Measurements from ENCODE around the gene HS6ST3. TPM values are rescaled to one million over a fixed set of nuclear protein-coding genes. Genes with fewer than 3 reads are reported as not detected.

HS6ST3 gene
- total RNA-seq, 2 experiments from 2014 or later, result not detected

DNA sequence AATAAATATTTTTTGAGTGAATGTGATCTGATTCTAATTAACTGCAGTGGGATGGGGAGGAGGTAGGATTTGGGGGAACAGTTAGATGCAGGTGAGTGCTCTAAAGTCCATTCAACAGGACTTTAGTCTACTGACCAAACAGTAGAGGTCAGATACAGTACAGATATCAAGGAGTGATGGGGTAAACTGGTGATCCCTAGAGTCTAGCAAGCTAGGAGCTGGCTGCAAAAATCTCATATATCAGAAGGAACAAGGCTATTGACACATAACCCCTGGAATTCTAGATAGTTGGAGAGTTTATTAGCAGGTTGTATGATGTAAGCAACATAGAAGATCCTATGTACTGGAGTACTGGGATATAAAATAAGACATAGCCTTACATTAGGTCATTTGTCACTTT is 131.6 kb downstream of the HS6ST3 start:
- Mint-ChIP-seq H3K36me3 (ENCODE audit: low read depth) (no peaks in the 10 kb centered on the region), H3K27me3 (ENCODE audit: low read depth) (no peaks in the 10 kb centered on the region), H3K4me3 (no peak overlapping the region), H3K27ac (no peak overlapping the region), H3K4me1 (ENCODE audit: low read depth) (no peaks in the 10 kb centered on the region), H3K9me3 (ENCODE audit: insufficient read depth) (no peaks in the 10 kb centered on the region)
- DNase-seq (no peak), ATAC-seq (no peak)
- ChIA-PET CTCF (no interaction called here), POLR2A (no interaction called here)

GRCh38 chr13:96223231-96223630 is 133.3 kb downstream of the HS6ST3 start:
- Mint-ChIP-seq H3K27me3 (ENCODE audit: low read depth) (no peaks in the 10 kb centered on the region), H3K4me3 (no peak overlapping the region), H3K4me1 (ENCODE audit: low read depth) (no peaks in the 10 kb centered on the region), H3K9me3 (ENCODE audit: insufficient read depth) (no peaks in the 10 kb centered on the region), H3K36me3 (ENCODE audit: low read depth) (no peaks in the 10 kb centered on the region), H3K27ac (no peak overlapping the region)
- DNase-seq, result no peak
- POLR2A ChIA-PET, result no interaction called here
- no peak for ATAC-seq
- CTCF ChIA-PET, result no interaction called here

- H3K27ac Mint-ChIP-seq, result no peak overlapping the region
- ATAC-seq, result no peak
- H3K4me1 Mint-ChIP-seq (ENCODE audit: low read depth), result no peaks in the 10 kb centered on the region
- POLR2A ChIA-PET, result no interaction called here
- DNase-seq, result no peak
- H3K36me3 Mint-ChIP-seq (ENCODE audit: low read depth), result no peaks in the 10 kb centered on the region
- no peaks in the 10 kb centered on the region for H3K27me3 Mint-ChIP-seq (ENCODE audit: low read depth)
- no peaks in the 10 kb centered on the region for H3K9me3 Mint-ChIP-seq (ENCODE audit: insufficient read depth)
- no peak overlapping the region for H3K4me3 Mint-ChIP-seq
- CTCF ChIA-PET, result no interaction called here
Measured at GRCh38 chr13:96229356-96229755, 139.4 kb downstream of the HS6ST3 start.

DNA sequence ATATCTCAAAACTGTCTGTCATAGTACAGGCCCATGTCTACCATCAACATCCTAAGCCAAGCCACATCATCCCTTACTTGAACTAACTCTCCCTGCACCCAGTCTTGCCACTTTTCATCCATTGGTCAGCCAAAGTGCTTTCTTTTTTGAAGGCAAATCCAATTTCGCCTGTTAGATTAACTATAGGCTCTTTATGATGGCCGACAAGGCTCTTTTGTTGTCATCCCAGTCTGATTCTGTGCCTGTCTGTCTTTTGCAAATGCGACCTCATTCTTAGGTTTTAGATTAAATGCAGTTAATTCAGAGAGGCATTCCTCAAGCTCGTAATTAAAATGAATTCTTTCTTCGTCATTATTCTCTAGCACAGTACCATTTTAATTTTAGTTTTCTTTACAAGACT is 148.3 kb downstream of the HS6ST3 start:
- H3K9me3 Mint-ChIP-seq (ENCODE audit: insufficient read depth), result no peaks in the 10 kb centered on the region
- no peak for ATAC-seq
- CTCF ChIA-PET, result no interaction called here
- DNase-seq, result no peak
- no peak overlapping the region for H3K4me3 Mint-ChIP-seq
- H3K27me3 Mint-ChIP-seq (ENCODE audit: low read depth), result no peaks in the 10 kb centered on the region
- POLR2A ChIA-PET, result no interaction called here
- H3K4me1 Mint-ChIP-seq (ENCODE audit: low read depth), result no peaks in the 10 kb centered on the region
- H3K36me3 Mint-ChIP-seq (ENCODE audit: low read depth), result no peaks in the 10 kb centered on the region
- no peak overlapping the region for H3K27ac Mint-ChIP-seq

GRCh38 chr13:96238861-96239260 is 149.0 kb downstream of the HS6ST3 start:
- ChIA-PET POLR2A (no interaction called here), CTCF (no interaction called here)
- ATAC-seq (no peak), DNase-seq (no peak)
- no peak overlapping the region for H3K4me3 Mint-ChIP-seq
- no peak overlapping the region for H3K27ac Mint-ChIP-seq
- H3K9me3 Mint-ChIP-seq (ENCODE audit: insufficient read depth), result no peaks in the 10 kb centered on the region
- no peaks in the 10 kb centered on the region for H3K36me3 Mint-ChIP-seq (ENCODE audit: low read depth)
- H3K27me3 Mint-ChIP-seq (ENCODE audit: low read depth), result no peaks in the 10 kb centered on the region
- no peaks in the 10 kb centered on the region for H3K4me1 Mint-ChIP-seq (ENCODE audit: low read depth)

GRCh38 chr13:96243376-96243775 is 153.5 kb downstream of the HS6ST3 start:
- CTCF ChIA-PET, result no interaction called here
- DNase-seq, result no peak
- no peak overlapping the region for H3K4me3 Mint-ChIP-seq
- no peaks in the 10 kb centered on the region for H3K27me3 Mint-ChIP-seq (ENCODE audit: low read depth)
- no peak overlapping the region for H3K27ac Mint-ChIP-seq
- no peaks in the 10 kb centered on the region for H3K36me3 Mint-ChIP-seq (ENCODE audit: low read depth)
- H3K9me3 Mint-ChIP-seq (ENCODE audit: insufficient read depth), result peaks cover 7% of the 10 kb centered on the region
- no peaks in the 10 kb centered on the region for H3K4me1 Mint-ChIP-seq (ENCODE audit: low read depth)
- POLR2A ChIA-PET, result no interaction called here
- no peak for ATAC-seq

GRCh38 chr13:96248103-96248502 is 158.2 kb downstream of the HS6ST3 start:
- ATAC-seq, result no peak
- no peak for DNase-seq
- Mint-ChIP-seq H3K4me1 (ENCODE audit: low read depth) (no peaks in the 10 kb centered on the region), H3K27ac (no peak overlapping the region), H3K4me3 (no peak overlapping the region), H3K9me3 (ENCODE audit: insufficient read depth) (peaks cover 12% of the 10 kb centered on the region), H3K36me3 (ENCODE audit: low read depth) (no peaks in the 10 kb centered on the region), H3K27me3 (ENCODE audit: low read depth) (no peaks in the 10 kb centered on the region)
- ChIA-PET CTCF (no interaction called here), POLR2A (no interaction called here)

GRCh38 chr13:96248996-96249395 is 159.1 kb downstream of the HS6ST3 start:
- no peaks in the 10 kb centered on the region for H3K36me3 Mint-ChIP-seq (ENCODE audit: low read depth)
- H3K4me3 Mint-ChIP-seq, result no peak overlapping the region
- H3K27me3 Mint-ChIP-seq (ENCODE audit: low read depth), result no peaks in the 10 kb centered on the region
- no peaks in the 10 kb centered on the region for H3K4me1 Mint-ChIP-seq (ENCODE audit: low read depth)
- no peak for ATAC-seq
- DNase-seq, result no peak
- CTCF ChIA-PET, result no interaction called here
- POLR2A ChIA-PET, result no interaction called here
- H3K27ac Mint-ChIP-seq, result no peak overlapping the region
- H3K9me3 Mint-ChIP-seq (ENCODE audit: insufficient read depth), result peaks cover 18% of the 10 kb centered on the region

- no peak for DNase-seq
- Mint-ChIP-seq H3K4me1 (ENCODE audit: low read depth) (no peaks in the 10 kb centered on the region), H3K27ac (no peak overlapping the region), H3K36me3 (ENCODE audit: low read depth) (no peaks in the 10 kb centered on the region), H3K9me3 (ENCODE audit: insufficient read depth) (peaks cover 11% of the 10 kb centered on the region), H3K27me3 (ENCODE audit: low read depth) (no peaks in the 10 kb centered on the region), H3K4me3 (no peak overlapping the region)
- ATAC-seq, result no peak
- POLR2A ChIA-PET, result no interaction called here
- CTCF ChIA-PET, result no interaction called here
Measured at GRCh38 chr13:96252903-96253302, 163.0 kb downstream of the HS6ST3 start.

GRCh38 chr13:96273196-96273595 is 183.3 kb downstream of the HS6ST3 start:
- ATAC-seq (no peak), DNase-seq (no peak)
- Mint-ChIP-seq H3K36me3 (ENCODE audit: low read depth) (no peaks in the 10 kb centered on the region), H3K4me1 (ENCODE audit: low read depth) (no peaks in the 10 kb centered on the region), H3K27ac (no peak overlapping the region), H3K4me3 (no peak overlapping the region), H3K9me3 (ENCODE audit: insufficient read depth) (no peaks in the 10 kb centered on the region), H3K27me3 (ENCODE audit: low read depth) (no peaks in the 10 kb centered on the region)
- ChIA-PET CTCF (no interaction called here), POLR2A (no interaction called here)

DNA sequence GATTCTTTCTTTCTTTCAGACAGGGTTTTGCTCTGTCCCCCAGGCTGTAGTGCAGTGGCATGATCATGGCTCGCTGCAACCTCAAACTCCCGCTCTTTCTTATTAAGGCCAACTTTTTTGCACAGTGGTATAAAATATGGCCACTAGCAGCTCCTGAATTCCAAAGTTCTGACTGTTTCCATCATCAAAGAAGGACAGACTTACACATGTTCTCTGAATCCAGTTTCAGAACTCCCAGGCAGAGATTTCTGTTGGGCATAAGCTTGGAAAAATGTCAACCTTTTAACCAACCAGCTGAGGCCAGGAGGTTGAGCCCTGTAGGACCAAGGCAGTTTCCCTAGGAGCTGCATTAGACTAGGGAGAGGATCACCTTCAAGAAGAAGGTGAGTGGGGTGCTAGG is 184.1 kb downstream of the HS6ST3 start:
- no peaks in the 10 kb centered on the region for H3K4me1 Mint-ChIP-seq (ENCODE audit: low read depth)
- H3K27ac Mint-ChIP-seq, result no peak overlapping the region
- H3K36me3 Mint-ChIP-seq (ENCODE audit: low read depth), result no peaks in the 10 kb centered on the region
- H3K27me3 Mint-ChIP-seq (ENCODE audit: low read depth), result no peaks in the 10 kb centered on the region
- H3K9me3 Mint-ChIP-seq (ENCODE audit: insufficient read depth), result no peaks in the 10 kb centered on the region
- ATAC-seq, result no peak
- no peak for DNase-seq
- H3K4me3 Mint-ChIP-seq, result no peak overlapping the region
- POLR2A ChIA-PET, result no interaction called here
- CTCF ChIA-PET, result interaction anchor here (0.7 kb wide), 1 partner anchor 298 kb away, joined by 3 read pairs; no protein-coding TSS in a partner anchor

- Mint-ChIP-seq H3K4me3 (no peak overlapping the region), H3K27ac (no peak overlapping the region), H3K36me3 (ENCODE audit: low read depth) (no peaks in the 10 kb centered on the region), H3K4me1 (ENCODE audit: low read depth) (no peaks in the 10 kb centered on the region), H3K27me3 (ENCODE audit: low read depth) (no peaks in the 10 kb centered on the region), H3K9me3 (ENCODE audit: insufficient read depth) (peaks cover 6% of the 10 kb centered on the region)
- ChIA-PET CTCF (no interaction called here), POLR2A (no interaction called here)
- DNase-seq (no peak), ATAC-seq (no peak)
Measured at GRCh38 chr13:96279904-96280303, 190.0 kb downstream of the HS6ST3 start.

DNA sequence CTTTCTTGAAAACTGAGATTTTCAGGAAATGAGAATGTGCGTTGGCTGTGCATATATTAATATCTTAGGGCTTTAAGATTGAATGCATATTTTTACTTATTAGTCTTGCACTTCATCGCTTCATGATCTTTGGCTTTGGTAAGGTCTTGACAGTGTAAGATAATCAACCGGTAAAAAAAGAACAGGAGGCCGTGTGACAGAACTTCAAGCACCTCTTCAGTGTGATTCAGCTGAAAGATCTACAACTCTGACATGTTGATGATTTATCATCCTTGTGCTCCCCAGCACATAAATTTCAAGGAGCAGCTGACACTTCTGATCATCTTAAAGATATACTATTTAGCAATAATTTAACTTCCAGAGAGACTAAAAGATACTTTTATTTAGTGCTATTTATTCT is 195.1 kb downstream of the HS6ST3 start:
- DNase-seq (no peak), ATAC-seq (no peak)
- CTCF ChIA-PET, result no interaction called here
- Mint-ChIP-seq H3K36me3 (ENCODE audit: low read depth) (no peaks in the 10 kb centered on the region), H3K27ac (no peak overlapping the region), H3K27me3 (ENCODE audit: low read depth) (no peaks in the 10 kb centered on the region), H3K4me1 (ENCODE audit: low read depth) (no peaks in the 10 kb centered on the region), H3K9me3 (ENCODE audit: insufficient read depth) (peaks cover 6% of the 10 kb centered on the region), H3K4me3 (no peak overlapping the region)
- POLR2A ChIA-PET, result no interaction called here

Measured in activated CD8-positive, alpha-beta T cell treated with anti-CD3 and anti-CD28 coated beads, Interleukin-2, amount 10 ng/mL, durations not matched to agents 7 days and 5 days (primary cell).